ENCODE measurements around the gene BIRC2.
"Not testable (repeated sequence)": the region's sequence is repeated elsewhere in the genome, so short reads cannot be mapped to it uniquely, and the experiment has no call there.

Gene BIRC2

DNA sequence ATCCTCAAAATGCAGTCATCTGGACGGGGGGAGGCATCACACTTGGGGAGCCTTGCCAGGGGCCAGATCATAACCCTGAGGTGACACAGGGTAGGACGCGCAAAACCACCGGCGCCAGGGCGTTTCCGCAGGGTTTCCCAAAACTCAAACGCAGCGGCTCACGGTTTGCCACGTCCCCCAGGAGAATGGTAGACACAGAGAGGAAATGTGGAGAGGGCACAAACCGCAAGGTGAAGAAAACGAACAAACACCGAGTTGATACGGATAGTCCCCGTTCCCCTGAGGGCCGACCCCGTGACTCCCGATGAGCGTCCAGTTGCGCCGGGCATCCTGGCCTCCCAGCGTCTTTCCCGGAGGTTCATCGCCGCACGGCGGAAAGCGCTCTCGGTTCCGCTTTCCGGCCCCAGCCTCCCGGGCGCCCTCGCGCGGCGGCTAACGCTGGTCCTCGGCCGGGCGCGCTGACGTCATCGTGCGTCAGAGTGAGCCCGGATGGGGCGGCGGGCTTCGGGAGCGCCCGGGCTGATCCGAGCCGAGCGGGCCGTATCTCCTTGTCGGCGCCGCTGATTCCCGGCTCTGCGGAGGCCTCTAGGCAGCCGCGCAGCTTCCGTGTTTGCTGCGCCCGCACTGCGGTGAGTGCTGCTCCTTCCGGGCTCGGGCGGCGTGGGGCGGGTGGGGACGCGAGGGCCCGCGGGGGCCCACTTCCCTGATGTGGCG, at the start of gene BIRC2:
Gene BIRC2, plus strand, starts transcription at position 467 of the 714 bp plus-strand sequence. CDS start 2,641 bp downstream, outside the sequence.
- peak; percentile 97 for DNase-seq

GRCh38 chr11:102300837-102301236, 46.2 kb upstream of the BIRC2 start:
- not testable (repeated sequence) for DNase-seq

GRCh38 chr11:102302241-102302640, 44.8 kb upstream of the BIRC2 start:
- no peak for DNase-seq

GRCh38 chr11:102304686-102305085, 42.3 kb upstream of the BIRC2 start:
- DNase-seq, result no peak

GRCh38 chr11:102305352-102306047, 41.5 kb upstream of the BIRC2 start:
- DNase-seq, result no peak

DNA sequence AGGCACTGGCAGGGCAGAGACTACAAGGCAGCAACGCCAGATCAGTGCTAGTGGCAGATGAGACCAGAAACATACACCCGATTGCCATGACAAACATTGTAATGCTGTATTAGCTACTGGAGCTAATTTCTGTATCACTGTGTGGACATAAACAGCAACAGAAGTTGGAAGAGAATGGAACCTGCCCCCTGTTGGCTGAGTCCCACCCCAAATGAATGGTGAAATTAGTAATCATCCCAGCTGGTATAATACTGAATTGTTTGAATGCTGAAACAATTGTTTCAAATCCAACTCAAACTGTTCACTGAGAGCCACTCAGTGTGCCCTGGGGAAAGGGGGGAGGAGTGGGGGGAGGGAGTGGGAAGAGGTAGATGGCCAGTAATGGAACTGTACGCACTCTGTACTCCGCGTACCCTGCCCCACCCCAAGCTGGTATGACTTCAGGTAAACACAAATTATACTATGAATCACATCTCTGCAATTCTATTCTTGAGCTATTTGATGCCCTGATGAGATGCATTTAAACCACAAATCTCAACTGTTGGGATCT, 40.9 kb upstream of the BIRC2 start:
- peak; percentile 86 for DNase-seq

GRCh38 chr11:102306817-102307726, 39.9 kb upstream of the BIRC2 start:
- peak; percentile 43 for DNase-seq

- no peak for DNase-seq
Observed at GRCh38 chr11:102307727-102308038, 39.3 kb upstream of the BIRC2 start.

GRCh38 chr11:102309621-102310541, 37.1 kb upstream of the BIRC2 start:
- peak; percentile 8 for DNase-seq

- DNase-seq, result no peak
Observed at GRCh38 chr11:102312667-102313066, 34.3 kb upstream of the BIRC2 start.

DNA sequence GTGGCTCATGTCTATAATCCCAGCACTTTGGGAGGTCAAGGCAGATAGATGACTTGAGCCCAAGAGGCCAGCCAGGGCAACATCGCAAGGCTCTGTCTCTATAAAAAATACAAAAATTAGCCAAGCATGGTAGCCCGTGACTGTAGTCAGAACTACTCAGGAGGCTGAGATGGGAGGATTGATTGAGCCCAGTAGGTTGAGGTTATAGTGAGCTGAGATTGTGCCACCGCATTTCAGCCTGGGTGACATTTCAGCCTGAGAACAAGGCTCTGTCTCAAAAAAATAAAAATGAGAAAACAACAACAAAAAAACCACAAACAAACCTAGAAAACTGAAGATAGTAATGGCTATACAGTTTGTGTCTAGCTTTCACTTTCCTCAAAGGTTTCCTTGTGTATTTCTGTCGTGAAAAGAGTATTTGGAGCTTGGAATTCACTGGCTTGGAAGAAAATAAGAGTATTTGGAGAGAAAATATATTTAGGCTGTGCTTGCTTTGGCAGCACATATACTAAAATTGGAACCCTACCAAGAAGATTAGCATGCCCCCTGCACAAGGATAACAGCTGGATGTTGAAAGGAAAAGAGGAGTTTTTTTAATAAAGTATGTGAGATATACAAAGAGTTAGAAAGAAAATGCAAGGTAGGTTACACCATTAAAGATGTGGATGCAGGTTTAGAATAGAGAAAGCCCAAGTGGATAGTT, 33.6 kb upstream of the BIRC2 start:
- DNase-seq, result no peak

DNA sequence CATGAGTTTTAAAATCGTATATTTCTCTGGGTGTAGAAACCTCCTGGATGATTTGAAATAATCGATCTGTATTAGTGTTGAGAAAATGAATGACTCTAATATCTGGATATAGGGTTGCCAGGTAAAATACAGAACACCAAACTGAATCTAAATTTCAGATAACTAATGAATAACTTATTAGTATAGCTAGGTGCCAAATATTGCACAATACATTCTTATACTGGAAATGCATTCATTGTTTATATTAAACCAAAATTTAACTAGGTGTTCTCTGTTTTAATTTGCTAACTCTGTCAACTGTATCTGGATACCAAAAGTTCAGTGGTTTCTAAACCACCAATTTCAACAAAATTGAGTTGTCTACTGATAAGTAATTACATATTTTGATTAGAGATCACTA, 32.2 kb upstream of the BIRC2 start:
- no peak for DNase-seq

DNA sequence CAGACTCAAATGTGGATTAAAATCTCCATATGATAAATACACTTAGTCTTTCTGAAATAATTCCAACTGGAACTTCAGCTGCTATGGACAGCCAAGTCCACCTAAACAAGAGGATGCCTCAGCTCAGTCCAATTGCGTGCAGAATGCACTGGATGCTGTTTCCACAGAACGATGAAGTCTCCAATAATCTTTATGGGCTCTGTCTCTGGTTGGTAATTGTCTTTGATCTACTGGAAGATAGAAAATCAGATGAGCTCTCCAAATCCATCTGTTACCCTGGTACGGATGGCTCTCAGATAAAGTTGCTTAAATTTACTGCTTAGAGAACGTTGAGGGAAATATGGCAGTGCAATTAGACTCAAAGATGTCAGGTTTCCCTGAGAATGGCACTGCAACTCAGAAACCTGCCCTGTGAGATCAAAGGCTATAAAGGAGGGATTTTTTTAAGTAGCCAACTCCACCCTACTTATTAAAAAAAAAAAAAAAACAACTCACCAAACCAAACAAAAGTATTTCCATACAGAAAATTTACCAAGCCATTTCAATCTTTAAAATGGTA, 30.6 kb upstream of the BIRC2 start:
- DNase-seq, result no peak

- peak; percentile 98 for DNase-seq
Observed at GRCh38 chr11:102317099-102317767, 29.8 kb upstream of the BIRC2 start, which contains the start of gene BIRC3. Gene BIRC3 (plus strand): TSS chr11:102317484. CDS start chr11:102324510, 7,026 bp downstream.

- DNase-seq, result no peak
Observed at GRCh38 chr11:102317768-102318103, 29.3 kb upstream of the BIRC2 start.

- no peak for DNase-seq
Observed at GRCh38 chr11:102318469-102318868, 28.5 kb upstream of the BIRC2 start.

GRCh38 chr11:102319544-102319943, 27.5 kb upstream of the BIRC2 start:
- DNase-seq, result no peak

DNA sequence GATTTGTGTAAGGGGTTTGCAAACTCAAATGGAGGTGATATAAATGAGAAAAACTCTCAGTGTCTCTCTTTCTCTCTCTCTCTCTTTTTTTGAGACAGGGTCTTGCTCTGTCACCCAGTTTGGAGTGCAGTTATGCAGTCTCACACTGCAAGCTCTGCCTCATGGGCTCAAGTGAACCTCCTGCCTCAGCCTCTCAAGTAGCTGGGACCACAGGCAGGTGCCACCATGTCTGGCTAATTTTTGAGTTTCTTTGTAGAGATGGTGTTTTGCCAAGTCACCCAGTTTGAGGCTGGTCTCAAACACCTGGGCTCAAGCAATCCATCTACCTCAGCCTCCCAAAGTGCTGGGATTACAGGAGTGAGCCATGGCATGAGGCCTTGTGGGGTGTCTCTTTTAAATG, 26.8 kb upstream of the BIRC2 start:
- no peak for DNase-seq

GRCh38 chr11:102320679-102321078, 26.3 kb upstream of the BIRC2 start:
- no peak for DNase-seq

DNA sequence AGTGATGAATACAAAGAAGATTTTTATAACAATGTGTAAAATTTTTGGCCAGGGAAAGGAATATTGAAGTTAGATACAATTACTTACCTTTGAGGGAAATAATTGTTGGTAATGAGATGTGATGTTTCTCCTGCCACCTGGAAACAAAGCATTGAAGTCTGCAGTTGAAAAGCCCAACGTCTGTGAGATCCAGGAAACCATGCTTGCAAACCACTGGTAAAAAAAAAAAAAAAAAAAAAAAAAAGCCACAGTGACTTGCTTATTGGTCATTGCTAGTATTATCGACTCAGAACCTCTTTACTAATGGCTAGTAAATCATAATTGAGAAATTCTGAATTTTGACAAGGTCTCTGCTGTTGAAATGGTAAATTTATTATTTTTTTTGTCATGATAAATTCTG, 24.5 kb upstream of the BIRC2 start:
- no peak for DNase-seq

All from NCI-H69 (cell line).